Measurements from ENCODE around the gene BCAP29. TPM values are rescaled to one million over a fixed set of nuclear protein-coding genes. Genes with fewer than 3 reads are reported as not detected.

BCAP29 gene
- total RNA-seq, 1 donor from 2014 or later = 92.1 TPM

DNA sequence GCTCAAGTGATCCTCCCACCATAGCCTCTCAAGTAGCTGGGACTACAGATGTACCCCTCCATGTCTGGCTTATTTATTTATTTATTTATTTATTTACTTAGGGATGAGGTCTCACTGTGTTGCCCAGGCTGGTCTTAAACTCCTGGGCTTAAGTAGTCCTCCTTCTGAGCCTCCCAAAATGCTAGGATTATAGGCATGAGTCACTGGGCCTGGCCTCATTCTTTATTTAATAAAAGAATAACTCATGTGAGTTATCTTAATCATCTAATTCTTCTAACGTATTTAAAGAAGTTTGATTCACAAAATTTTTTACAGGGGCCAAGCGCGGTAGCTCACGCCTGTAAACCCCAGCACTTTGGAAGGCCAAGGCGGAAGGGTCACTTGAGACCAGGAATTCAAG, 72.6 kb downstream of the BCAP29 start:
- intact Hi-C loops (cut with DNase I) = loop anchor here (5.0 kb wide), 1 partner anchor 1320 kb away; no protein-coding TSS in a partner anchor
- H3K27ac ChIP-seq = no peak overlapping the region
- H3K27me3 ChIP-seq = no peaks in the 10 kb centered on the region
- no peaks in the 10 kb centered on the region for H3K36me3 ChIP-seq
- H3K9me3 ChIP-seq = no peaks in the 10 kb centered on the region
- H3K4me3 ChIP-seq = no peak overlapping the region
- H3K4me1 ChIP-seq = no peaks in the 10 kb centered on the region
- TF ChIP-seq POLR2AphosphoS5 (IDR thresholded peaks at IDR 0.05; ENCODE audit: insufficient read depth in 1 of 2, low read depth in 1 of 2) (no peak), POLR2A (IDR thresholded peaks at IDR 0.05) (no peak), CTCF (IDR thresholded peaks at IDR 0.05) (no peak)
- no peak for DNase-seq (ENCODE audit: extremely low spot score in 2 of 2)

GRCh38 chr7:107658467-107658866, 78.4 kb downstream of the BCAP29 start:
- no peak overlapping the region for H3K4me3 ChIP-seq
- no peaks in the 10 kb centered on the region for H3K36me3 ChIP-seq
- intact Hi-C loops (cut with DNase I) = no loop called here
- H3K27me3 ChIP-seq = no peaks in the 10 kb centered on the region
- no peak overlapping the region for H3K27ac ChIP-seq
- TF ChIP-seq POLR2A (IDR thresholded peaks at IDR 0.05) (no peak), CTCF (IDR thresholded peaks at IDR 0.05) (no peak), POLR2AphosphoS5 (IDR thresholded peaks at IDR 0.05; ENCODE audit: insufficient read depth in 1 of 2, low read depth in 1 of 2) (no peak)
- no peak for DNase-seq (ENCODE audit: extremely low spot score in 2 of 2)
- H3K9me3 ChIP-seq = no peaks in the 10 kb centered on the region
- peaks cover 21% of the 10 kb centered on the region for H3K4me1 ChIP-seq

GRCh38 chr7:107659666-107660065, 79.6 kb downstream of the BCAP29 start:
- intact Hi-C loops (cut with DNase I) = no loop called here
- no peaks in the 10 kb centered on the region for H3K36me3 ChIP-seq
- H3K27me3 ChIP-seq = no peaks in the 10 kb centered on the region
- no peak overlapping the region for H3K27ac ChIP-seq
- H3K4me1 ChIP-seq = peaks cover 21% of the 10 kb centered on the region
- TF ChIP-seq POLR2AphosphoS5 (IDR thresholded peaks at IDR 0.05; ENCODE audit: insufficient read depth in 1 of 2, low read depth in 1 of 2) (no peak), POLR2A (IDR thresholded peaks at IDR 0.05) (no peak), CTCF (IDR thresholded peaks at IDR 0.05) (no peak)
- no peak for DNase-seq (ENCODE audit: extremely low spot score in 2 of 2)
- H3K4me3 ChIP-seq = no peak overlapping the region
- no peaks in the 10 kb centered on the region for H3K9me3 ChIP-seq

DNA sequence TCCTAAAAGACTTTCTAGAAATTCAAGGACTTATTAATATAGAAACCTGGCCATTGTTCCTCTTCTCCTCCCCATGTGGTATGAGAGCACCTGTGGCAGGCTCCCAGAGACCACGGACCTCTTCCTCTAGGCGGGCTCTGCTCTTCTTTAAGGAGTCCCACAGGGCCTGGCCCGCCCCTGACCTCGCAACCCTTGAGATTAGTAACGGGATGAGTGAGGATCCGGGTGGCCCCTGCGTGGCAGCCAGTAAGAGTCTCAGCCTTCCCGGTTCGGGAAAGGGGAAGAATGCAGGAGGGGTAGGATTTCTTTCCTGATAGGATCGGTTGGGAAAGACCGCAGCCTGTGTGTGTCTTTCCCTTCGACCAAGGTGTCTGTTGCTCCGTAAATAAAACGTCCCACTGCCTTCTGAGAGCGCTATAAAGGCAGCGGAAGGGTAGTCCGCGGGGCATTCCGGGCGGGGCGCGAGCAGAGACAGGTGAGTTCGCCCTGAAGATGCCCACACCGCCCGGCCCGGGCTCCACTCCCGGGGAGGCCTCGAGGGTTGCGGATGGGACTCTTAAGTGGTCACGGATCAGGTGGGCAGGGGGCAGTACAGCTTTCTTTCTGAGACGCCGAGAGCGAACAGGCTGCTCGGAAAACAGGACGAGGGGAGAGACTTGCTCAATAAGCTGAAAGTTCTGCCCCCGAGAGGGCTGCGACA, 80.5 kb downstream of the BCAP29 start, which contains the start of gene SLC26A4:
SLC26A4 (plus strand) TSS at position 448 of the 700 bp plus-strand sequence. CDS start 814 bp downstream, outside the sequence.
- Histone ChIP-seq H3K4me1 (peaks cover 21% of the 10 kb centered on the region), H3K4me3 (peak within 1 kb of the TSS; percentile 45 to 56), H3K27me3 (no peaks in the 10 kb centered on the region), H3K27ac (no peak within 1 kb of the TSS), H3K36me3 (no peaks in the 10 kb centered on the region), H3K9me3 (no peaks in the 10 kb centered on the region)
- DNase-seq (ENCODE audit: extremely low spot score in 2 of 2) = no peak
- intact Hi-C loops (cut with DNase I) = no loop called here
- TF ChIP-seq POLR2A (IDR thresholded peaks at IDR 0.05) = no peak
- TF ChIP-seq CTCF (IDR thresholded peaks at IDR 0.05) = no peak
- TF ChIP-seq POLR2AphosphoS5 (IDR thresholded peaks at IDR 0.05; ENCODE audit: insufficient read depth in 1 of 2, low read depth in 1 of 2) = no peak
